ENCODE measurements around the gene MRPS24.

GRCh38 chr7:43824963-43825362, 44.4 kb downstream of the MRPS24 start:
- no peak for TF ChIP-seq CTCF (IDR thresholded peaks at IDR 0.05; ENCODE audit: extremely low read depth in 1 of 2, insufficient read depth in 1 of 2, low read depth in 1 of 2, low read length in 2 of 2)
- no peak for TF ChIP-seq POLR2A (IDR thresholded peaks at IDR 0.05; ENCODE audit: low read depth, low read length)
